ENCODE measurements around the gene CSNK2A3.

Gene CSNK2A3

DNA sequence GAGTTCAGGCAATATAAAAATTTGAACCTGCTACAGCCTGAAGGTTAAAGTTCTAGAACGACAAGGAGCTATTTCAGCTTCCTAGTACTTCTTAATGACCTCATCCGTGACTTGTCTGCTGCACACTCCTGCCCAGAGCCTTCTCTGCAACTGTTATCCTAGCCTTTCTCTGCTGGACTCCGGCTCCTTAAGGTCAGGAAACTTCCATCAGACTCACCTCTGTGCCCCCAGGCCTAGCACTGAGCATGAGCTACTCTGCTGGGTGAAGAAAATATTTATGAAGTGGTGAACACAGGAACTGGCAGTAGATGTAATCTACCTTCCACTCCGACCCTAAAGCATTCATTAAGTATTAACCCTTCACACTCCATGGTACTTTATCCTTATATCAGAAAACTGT is 18.4 kb downstream of the CSNK2A3 start:
- DNase-seq: no peak

DNA sequence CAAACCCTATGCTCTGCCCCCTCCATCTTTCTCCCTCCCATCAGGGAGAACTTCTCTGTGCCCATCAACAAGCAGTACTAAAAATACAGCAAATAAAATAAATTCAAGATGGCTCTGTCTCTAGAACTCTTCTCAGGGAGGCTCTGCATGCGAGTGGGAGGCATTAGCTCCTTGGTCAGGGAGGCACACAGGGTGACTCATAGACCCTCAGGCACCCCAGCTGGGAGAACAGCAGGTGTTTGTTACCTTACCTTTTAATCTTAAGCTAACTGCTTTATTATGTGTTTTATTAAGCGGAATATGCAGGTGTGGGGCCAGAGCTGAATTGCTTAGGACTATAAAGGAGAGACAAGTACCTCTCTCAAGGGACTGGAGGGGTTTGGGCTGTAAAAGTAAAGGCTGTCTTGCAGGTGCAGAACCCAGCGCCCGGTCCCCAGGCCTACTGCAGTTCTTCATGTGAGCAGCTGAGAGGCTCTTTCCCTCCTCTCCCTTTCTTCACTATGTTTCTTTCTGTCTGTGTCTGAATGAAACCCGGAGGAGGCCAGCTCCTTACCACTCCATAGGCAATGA is 20.8 kb downstream of the CSNK2A3 start:
- no peak for DNase-seq

DNA sequence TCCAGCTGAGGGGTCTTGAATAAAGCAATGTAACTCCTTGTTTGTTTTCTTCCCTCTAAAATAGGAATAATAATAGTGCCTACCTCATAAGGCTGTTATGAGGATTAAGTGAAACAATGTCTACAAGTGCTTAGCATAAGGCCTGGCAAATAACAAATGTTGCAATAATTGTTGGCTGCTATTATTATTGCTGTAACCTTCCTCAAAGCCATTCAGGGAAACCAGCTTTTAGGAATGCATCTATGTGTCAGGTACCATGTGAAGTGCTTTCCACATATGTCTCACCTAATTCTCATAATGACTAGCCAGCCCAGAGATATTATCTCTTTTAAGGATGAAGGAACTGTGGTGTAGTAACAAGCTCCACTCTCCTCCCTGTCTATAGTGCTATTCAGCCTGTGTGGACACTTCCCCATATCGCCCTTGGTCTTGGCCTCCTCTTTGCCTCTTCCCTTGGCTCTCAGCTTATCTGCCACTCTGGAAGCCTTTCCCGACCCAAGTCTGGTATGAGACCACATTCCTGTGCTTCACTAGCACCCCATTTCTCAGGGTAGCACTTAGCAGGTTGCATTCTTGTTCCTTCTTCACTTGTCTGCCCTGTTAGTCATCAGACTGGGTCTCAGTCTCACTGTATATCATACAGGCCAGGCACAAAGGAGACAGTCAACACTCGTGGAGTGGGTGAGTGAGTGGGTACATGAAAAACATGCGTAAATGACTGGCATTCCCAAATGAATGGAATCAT is 23.8 kb downstream of the CSNK2A3 start:
- no peak for DNase-seq

DNA sequence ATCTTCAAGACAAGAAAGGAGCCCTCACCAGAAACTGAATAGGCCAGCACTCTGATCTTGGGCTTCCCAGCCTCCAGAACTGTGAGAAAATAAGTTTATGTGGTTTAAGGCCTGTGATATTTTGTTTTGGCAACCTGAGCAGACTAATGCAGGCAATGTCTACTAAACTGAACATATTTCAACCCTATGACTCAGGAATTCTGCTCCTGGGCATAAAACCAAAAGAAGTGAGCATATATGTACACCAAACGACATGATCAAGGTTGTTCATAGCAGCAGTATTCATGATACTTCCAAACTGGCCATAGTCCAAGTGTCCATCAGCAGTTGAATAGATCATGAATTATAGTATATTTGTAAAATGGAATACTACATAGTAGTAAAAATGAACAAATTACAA is 29.0 kb downstream of the CSNK2A3 start:
- no peak for DNase-seq

DNA sequence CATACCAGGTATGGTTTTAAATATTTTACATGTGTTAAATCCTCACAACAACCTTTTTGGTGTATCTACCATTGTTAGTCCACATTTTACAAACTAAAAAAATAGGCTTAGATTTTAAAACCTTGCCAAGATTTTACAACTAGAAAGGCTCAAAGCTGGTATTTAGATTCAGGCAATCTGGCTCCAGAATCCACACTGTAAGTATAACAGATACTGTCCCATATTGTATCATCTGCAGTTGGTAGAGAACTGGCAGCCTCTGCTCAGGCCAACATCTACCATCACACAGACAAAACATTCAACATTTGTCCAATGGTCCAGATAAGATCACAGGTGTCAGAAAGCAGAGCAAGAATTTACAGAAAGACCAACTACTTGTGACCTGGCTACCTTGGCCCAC is 30.9 kb downstream of the CSNK2A3 start:
- no peak for DNase-seq

DNA sequence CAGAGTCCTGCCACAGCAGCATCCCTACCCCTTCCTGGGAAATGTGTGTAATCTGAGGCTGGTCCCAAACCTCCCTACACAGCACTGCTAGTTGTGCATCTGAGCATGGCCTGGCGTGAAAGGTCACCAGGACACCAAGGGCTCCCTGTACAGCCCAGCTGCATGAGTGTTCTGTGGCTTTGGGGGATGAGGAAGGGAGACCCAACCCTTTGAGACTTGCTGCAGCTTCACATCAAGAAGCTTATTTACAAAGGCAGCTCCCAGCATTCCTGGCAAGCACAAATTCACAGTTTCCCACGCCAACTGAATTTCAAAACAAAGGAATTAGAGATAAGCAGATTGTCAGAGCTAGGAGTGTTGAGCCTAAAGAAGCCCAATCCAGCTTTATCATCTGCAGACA is 32.2 kb downstream of the CSNK2A3 start:
- DNase-seq: no peak

DNA sequence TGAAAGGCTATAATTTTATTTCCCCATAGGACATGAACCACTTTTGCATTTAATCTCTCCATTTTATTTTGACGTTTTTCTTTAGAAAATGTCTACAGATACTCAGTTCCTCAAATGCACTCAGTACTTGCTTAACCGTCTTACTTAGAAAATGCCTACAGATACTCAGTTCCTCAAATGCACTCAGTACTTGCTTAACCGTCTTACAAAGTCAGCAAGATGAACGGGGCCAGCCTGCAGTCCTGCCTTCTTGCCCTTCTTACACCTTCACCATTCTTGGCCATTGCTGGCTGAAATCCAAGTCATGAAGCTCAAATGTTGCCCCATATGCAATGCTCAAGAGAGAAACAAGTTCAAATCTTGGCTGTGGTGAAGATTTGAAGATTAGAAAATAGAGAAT is 34.1 kb downstream of the CSNK2A3 start:
- no peak for DNase-seq

DNA sequence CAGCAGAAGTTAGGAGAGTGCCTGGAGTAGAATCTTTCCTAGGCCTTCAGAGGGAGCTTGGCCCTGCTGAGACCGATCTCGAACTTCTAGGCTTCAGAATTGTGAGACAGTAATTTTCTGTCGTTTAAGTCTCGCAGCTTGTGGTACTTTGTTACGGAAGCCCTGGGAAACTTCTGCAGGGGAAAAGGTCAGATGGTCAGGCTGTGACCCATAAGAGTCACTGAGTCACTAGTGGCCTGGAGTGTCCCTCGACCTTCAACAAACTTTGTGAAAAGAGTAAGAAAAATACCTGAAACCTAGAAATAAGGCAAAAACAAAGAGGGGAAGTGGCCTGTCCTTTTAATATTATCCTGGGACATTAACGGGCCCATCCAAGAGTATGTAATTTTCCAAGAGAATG is 34.6 kb downstream of the CSNK2A3 start:
- no peak for DNase-seq

DNA sequence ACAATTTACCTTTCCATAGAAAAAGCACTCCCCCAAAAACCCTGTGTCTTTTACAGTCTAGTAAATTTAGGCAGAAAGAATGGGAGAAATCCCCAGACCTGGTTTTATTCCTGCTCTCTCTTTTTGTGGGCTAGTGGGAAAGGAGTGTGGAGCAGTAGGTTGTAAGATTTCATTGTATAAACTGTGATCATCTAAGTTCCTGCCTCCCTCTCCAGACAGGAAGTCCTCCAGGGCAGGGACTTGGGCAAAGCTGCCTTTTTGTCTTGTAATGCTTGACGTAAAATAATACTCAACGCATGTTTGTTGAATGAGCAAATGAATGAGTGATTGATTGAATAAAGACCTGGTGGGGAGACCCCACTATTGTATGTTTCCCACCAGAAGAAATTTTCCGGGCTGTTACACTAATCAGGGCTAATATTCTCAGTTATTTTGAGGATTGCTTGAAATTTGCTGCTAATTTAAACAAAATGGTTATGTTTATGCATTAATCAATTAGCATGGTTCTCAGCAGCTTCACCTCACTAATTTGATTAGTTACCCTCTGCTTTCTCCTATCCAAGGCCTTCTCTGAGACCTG is 36.3 kb downstream of the CSNK2A3 start:
- DNase-seq: no peak

DNA sequence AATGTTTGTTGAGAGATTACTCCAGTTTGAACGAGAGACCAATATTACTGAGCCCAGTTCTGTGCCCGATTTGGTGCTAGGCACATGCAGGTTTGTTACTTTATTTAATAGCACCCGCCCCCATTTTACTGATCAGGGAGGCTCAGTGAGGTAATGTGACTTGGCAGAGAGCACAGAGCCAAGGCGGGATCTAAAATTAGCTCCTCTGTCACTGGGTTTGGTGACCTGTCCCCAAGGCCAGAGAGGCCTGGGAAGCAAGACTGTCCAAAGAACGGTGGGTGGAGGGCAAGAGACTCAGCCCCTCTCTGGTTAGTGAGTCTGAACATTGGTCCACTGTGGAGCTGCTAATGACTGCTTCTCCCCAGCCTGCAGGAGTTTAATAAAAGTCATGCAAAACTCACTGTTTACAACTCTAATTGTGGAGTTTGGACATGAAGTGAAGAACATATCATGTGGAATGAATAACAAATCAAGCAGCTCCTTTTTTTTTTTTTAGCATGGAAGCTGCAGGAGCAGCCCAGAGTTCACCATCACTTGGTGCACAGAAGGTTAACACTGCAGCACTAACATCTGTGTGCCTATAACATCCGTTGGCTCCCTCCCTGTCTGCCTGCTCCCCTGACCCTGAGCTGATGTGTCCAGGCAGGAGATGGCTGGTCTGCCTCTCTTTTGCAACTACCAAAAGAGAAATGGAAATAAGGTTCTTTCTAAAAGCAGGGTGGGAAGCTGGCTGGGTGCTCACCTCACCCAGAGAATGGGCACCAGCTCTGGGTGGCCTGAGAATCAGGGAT is 39.0 kb downstream of the CSNK2A3 start:
- no peak for DNase-seq

DNA sequence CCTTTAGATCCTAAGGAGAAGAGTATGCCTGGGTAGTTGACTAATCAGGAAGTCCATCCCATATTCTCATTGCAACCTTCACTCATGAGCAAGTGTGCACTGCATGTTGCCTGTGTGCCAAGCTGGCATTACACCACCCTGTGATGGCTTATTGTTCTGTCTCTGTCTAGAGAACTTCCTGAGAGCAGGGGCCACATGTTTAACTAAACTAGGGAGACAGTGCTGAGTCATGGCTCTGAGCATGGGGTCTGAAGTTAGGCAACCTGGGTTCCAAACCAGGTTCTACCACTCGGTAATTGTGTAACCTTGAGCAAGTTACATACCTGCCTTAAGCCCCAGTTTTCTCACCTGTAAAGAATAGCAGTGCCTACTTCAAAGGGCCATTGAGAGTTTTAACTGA is 39.6 kb downstream of the CSNK2A3 start:
- DNase-seq: no peak

DNA sequence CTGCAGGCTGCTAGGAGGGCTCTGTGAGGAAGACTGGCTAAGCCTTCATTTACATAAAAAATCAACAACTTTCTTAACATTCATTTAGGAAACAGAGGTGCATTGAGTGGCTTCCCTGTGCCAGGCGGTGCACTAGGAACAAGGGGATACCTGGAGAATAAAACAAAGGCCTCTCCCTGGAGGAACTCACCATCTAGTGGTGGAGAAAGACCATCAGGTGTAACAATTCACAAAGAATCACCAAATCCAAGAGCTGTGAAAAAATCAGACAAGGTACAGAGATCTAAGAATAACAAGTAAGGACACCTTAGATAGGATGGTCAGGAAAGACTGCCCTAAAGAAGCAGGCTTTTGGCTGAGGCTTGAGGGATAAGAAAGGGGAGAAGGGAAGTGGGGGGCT is 40.3 kb downstream of the CSNK2A3 start:
- DNase-seq: no peak

DNA sequence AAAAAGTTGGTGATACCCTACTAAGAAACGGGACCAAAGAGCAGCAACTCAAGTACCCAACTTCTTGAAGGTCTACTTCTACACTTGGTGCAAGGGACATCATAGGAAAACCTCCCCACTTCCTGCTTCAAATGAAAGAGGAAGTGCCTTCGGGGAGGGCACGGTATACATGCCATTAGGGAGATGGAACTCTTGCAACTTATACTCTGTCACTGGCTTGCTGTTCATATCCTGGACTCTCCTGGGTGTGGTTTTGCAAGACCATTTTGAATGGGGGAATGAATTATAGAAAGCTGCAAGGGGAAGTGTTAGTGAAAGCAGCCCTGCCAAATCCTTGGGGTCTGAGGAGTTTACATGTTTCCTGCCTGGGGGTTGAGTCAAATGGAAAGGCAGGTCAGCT is 41.9 kb downstream of the CSNK2A3 start:
- DNase-seq: no peak

DNA sequence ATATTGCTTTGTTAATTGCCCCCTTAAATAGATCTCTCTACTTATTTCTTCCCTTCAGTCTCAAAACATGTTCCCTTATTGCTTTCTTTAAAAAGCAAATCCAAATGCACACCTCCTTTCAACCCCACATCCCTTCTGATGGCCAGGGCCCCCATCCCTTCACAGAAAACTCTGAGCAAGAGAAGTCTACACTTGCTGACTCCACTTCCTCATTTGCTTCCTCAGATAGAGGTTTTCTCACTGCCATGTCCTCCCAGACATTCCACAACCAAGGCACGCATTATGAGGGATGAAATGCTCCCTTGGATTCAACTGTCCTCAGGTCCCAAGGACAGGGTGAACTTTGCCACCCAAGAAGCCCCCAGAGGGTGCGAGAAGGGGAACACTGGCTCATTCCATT is 43.1 kb downstream of the CSNK2A3 start:
- no peak for DNase-seq

DNA sequence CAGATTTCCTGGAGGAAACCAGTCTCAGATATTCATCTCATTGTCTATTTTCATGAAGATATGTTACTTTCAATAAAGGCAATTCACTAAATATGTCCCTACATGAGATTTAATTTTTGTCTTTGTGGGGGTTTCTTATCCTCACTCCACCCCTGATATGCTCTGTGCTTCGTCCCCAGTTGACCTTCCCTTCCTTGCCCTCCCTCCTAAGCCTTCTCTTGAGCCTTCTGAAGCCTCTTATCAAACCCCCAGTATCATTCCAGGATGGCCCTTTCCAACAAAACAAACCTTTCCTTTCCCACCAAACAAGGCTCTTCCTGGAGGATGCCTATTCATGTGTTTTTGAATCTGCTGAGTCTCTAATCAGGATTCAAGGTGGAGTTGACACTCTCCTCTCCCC is 44.8 kb downstream of the CSNK2A3 start:
- DNase-seq: no peak

DNA sequence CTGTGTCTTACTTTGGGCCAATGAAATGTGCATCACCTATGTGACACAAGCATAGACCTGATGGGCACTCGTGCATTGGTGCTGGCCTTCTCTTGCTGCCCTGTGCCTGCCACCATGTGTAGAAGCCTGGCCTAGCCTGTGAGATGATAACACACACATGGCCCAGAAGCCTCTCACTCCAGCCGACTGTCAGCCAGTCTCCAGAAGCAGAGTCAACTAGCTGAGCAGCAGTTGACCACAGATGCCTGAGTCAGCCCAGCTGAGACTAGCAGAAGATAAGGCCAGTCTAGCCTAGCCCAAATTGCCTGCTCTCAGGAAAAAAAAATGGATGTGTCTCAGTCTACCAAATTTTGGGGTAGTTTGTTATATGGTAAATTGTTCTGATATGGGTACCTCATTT is 46.2 kb downstream of the CSNK2A3 start:
- no peak for DNase-seq

DNA sequence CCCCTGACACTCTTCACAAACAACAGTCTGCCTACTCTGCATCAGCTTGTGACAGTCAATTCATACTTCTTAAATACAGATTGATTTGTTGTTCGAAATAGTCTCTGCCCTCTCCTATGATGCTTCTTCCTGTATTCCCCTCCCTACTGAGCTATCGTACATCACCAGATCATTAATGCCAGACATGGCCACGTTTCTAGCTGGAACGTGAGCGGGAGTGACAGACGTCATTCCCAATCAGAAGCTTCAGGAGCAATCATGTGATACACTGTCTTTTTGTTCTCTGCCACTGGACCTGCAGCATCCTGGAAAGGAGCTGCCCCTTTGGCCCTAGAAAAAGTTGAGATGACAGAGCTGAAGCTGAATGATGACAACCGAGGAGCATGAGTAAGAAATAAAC is 48.5 kb downstream of the CSNK2A3 start:
- no peak for DNase-seq

DNA sequence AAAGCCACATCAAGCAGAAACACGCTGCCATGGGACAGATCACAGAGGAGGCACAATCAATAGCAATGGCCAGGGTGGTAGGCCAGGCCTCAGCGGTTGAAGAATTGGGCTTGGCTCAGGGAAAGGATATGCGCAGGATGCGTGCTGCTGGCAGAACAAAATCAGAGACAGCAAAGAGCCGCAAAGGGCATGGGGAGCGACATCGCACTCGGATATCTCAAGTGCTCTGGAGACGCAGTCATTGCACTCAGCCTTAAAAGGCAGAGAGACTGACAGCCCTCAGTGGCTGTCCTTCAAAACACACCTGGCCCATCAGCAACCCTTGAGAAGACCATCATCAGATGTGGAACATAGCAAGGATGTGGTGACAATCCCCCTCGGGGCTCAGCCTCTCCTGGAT is 50.5 kb downstream of the CSNK2A3 start:
- no peak for DNase-seq
